Prostate gland (tissue), 2 donors: ENCODE measurements around the gene CAMKMT. TPM values are rescaled to one million over a fixed set of nuclear protein-coding genes. Genes with fewer than 3 reads are reported as not detected.

Experiments
- DNase-seq: peaks from one replicate; pipeline ENCODE4 v3.0.0-alpha.2; 2019; ENCODE audit warnings: low spot score
- H3K27ac ChIP-seq, 2 donors: fragments of 200-600 bp; sonication (generic); 2 replicates each; pipeline ENCODE4 v1.5.1; 2017 to 2019
- H3K27me3 ChIP-seq: fragments of 200-600 bp; sonication (generic); replicated peaks from 2 replicates; pipeline ENCODE4 v1.5.1; 2019; ENCODE audit not compliant: insufficient read depth
- H3K36me3 ChIP-seq, 2 donors: fragments of 200-600 bp; sonication (generic); 1 replicate in 1 of 2; 2 replicates in 1 of 2; pipeline versions ENCODE4 v1.5.1 to v1.8.1; 2017 to 2019
- H3K4me1 ChIP-seq: fragments of 200-600 bp; sonication (generic); replicated peaks from 2 replicates; pipeline ENCODE4 v1.5.1; 2019
- H3K4me3 ChIP-seq, 2 donors: fragments of 200-600 bp; sonication (generic); 2 replicates each; pipeline ENCODE4 v1.5.1; 2017 to 2019
- H3K9me3 ChIP-seq: fragments of 200-600 bp; sonication (generic); 2 replicates; pipeline ENCODE4 v1.5.1; 2017
- CTCF ChIP-seq, 4 experiments: fragments of 200-600 bp in 2 of 4; fragments of 450-650 bp in 2 of 4; sonication (generic) in 2 of 4; IDR thresholded peaks; 1 replicate in 3 of 4; 2 replicates in 1 of 4; pipeline ENCODE4 v1.5.1; 2016 to 2019; ENCODE audit warnings: antibody characterized with exemption in 4 of 4, mild to moderate bottlenecking in 2 of 4, moderate library complexity in 2 of 4
- POLR2A ChIP-seq: fragments of 450-650 bp; IDR thresholded peaks from one replicate; pipeline ENCODE4 v1.6.1; 2016; ENCODE audit warnings: antibody characterized with exemption, mild to moderate bottlenecking
- POLR2AphosphoS5 ChIP-seq: sonication (generic); formaldehyde crosslinking; IDR thresholded peaks from one replicate; pipeline ENCODE4 v1.6.1; 2017; ENCODE audit warnings: antibody characterized with exemption
- WGBS: methylation state at CpG from one replicate; pipeline ENCODE4 v1.1.5; 2018; 5-methylcytosine and 5-hydroxymethylcytosine counted together
- intact Hi-C: fragments of 100-400 bp; cut with DNase I; formaldehyde crosslinking; loops from one replicate; pipeline ENCODE4 v1.14.2; 2022
- total RNA-seq, 2 donors: library from RNA; depleted of rRNA; stranded (reverse); fragments of >200 nt; gene quantifications; one replicate each; pipeline ENCODE4 v1.1.0, GENCODE V29; 2016

CAMKMT gene
- total RNA-seq, 2 donors from 2014 or later = 5.4 to 7.6 TPM

- no peak for TF ChIP-seq POLR2A
- TF ChIP-seq CTCF (IDR thresholded peaks at IDR 0.05) = no peak
- no peak for TF ChIP-seq POLR2AphosphoS5
- Histone ChIP-seq H3K36me3 (no peaks in the 10 kb centered on the region), H3K9me3 (no peaks in the 10 kb centered on the region), H3K27ac (no peak overlapping the region), H3K4me1 (no peaks in the 10 kb centered on the region), H3K27me3 (no peaks in the 10 kb centered on the region), H3K4me3 (no peak overlapping the region)
- intact Hi-C loops = no loop called here
- DNase-seq = no peak
- WGBS = 96% methylated on average over 6 of the region's 6 CpGs
Measured at GRCh38 chr2:44682459-44682858, 320.7 kb downstream of the CAMKMT start.

GRCh38 chr2:44684559-44684958 is 322.8 kb downstream of the CAMKMT start:
- Histone ChIP-seq H3K36me3 (no peaks in the 10 kb centered on the region), H3K9me3 (no peaks in the 10 kb centered on the region), H3K27me3 (no peaks in the 10 kb centered on the region), H3K4me1 (no peaks in the 10 kb centered on the region), H3K4me3 (no peak overlapping the region), H3K27ac (no peak overlapping the region)
- intact Hi-C loops = no loop called here
- TF ChIP-seq POLR2A (no peak), CTCF (IDR thresholded peaks at IDR 0.05) (no peak), POLR2AphosphoS5 (no peak)
- DNase-seq = no peak

- H3K27ac ChIP-seq = no peak overlapping the region
- H3K4me1 ChIP-seq = no peaks in the 10 kb centered on the region
- H3K4me3 ChIP-seq = no peak overlapping the region
- no peak for TF ChIP-seq POLR2A
- no peak for TF ChIP-seq POLR2AphosphoS5
- TF ChIP-seq CTCF (IDR thresholded peaks at IDR 0.05) = no peak
- no peaks in the 10 kb centered on the region for H3K9me3 ChIP-seq
- no peak for DNase-seq
- no peaks in the 10 kb centered on the region for H3K36me3 ChIP-seq
- intact Hi-C loops = no loop called here
- WGBS = 84% methylated on average over 2 of the region's 2 CpGs
- no peaks in the 10 kb centered on the region for H3K27me3 ChIP-seq
Measured at GRCh38 chr2:44686561-44686960, 324.8 kb downstream of the CAMKMT start.

GRCh38 chr2:44687686-44688455 is 326.1 kb downstream of the CAMKMT start:
- Histone ChIP-seq H3K36me3 (no peaks in the 10 kb centered on the region), H3K27ac (no peak overlapping the region), H3K27me3 (no peaks in the 10 kb centered on the region), H3K4me1 (no peaks in the 10 kb centered on the region), H3K4me3 (no peak overlapping the region), H3K9me3 (no peaks in the 10 kb centered on the region)
- WGBS = 86% methylated on average over 5 of the region's 5 CpGs
- DNase-seq = no peak
- TF ChIP-seq CTCF (IDR thresholded peaks at IDR 0.05) = no peak
- TF ChIP-seq POLR2AphosphoS5 = no peak
- no peak for TF ChIP-seq POLR2A
- intact Hi-C loops = no loop called here

- intact Hi-C loops = no loop called here
- no peak overlapping the region for H3K27ac ChIP-seq
- no peak for DNase-seq
- TF ChIP-seq POLR2AphosphoS5 (no peak), CTCF (IDR thresholded peaks at IDR 0.05) (no peak), POLR2A (no peak)
- H3K4me1 ChIP-seq = no peaks in the 10 kb centered on the region
- WGBS = 85% methylated on average over 2 of the region's 2 CpGs
- no peak overlapping the region for H3K4me3 ChIP-seq
- no peaks in the 10 kb centered on the region for H3K36me3 ChIP-seq
- no peaks in the 10 kb centered on the region for H3K9me3 ChIP-seq
- no peaks in the 10 kb centered on the region for H3K27me3 ChIP-seq
Measured at GRCh38 chr2:44688456-44689124, 326.8 kb downstream of the CAMKMT start.
